Limb (tissue), 2 donors: Measurements from ENCODE around the gene HIVEP3.
A peak's percentile ranks its signal among the peaks of the same experiment; 100 is the strongest.

Experiments used
- DNase-seq, 2 donors: peaks; one replicate each; pipeline ENCODE4 v3.0.0-alpha.2; 2016; ENCODE audit errors: extremely low spot score in 2 of 2

Gene HIVEP3

GRCh38 chr1:41487126-41488039 lies 431.3 kb downstream of the HIVEP3 start:
- DNase-seq: peak in 1 of 2 donors; percentile 73

GRCh38 chr1:41486371-41487125 lies 432.2 kb downstream of the HIVEP3 start:
- peak in 1 of 2 donors; percentile 57 for DNase-seq

- DNase-seq: no peak
Measured at GRCh38 chr1:41486053-41486370, 432.7 kb downstream of the HIVEP3 start.

- no peak for DNase-seq
Measured at GRCh38 chr1:41485605-41486004, 433.1 kb downstream of the HIVEP3 start.

- DNase-seq: peak in 1 of 2 donors; percentile 59
Measured at GRCh38 chr1:41484402-41485241, 434.1 kb downstream of the HIVEP3 start, which contains the start of gene EDN2. EDN2 (minus strand) TSS chr1:41484683; CDS start chr1:41484601, 82 bp downstream.

- DNase-seq: no peak
Measured at GRCh38 chr1:41483960-41484401, 434.7 kb downstream of the HIVEP3 start.

GRCh38 chr1:41483001-41483850 lies 435.5 kb downstream of the HIVEP3 start:
- peak; percentile 30 to 63 for DNase-seq

GRCh38 chr1:41482001-41482765 lies 436.5 kb downstream of the HIVEP3 start:
- peak in 1 of 2 donors; percentile 62 for DNase-seq

GRCh38 chr1:41481109-41481775 lies 437.5 kb downstream of the HIVEP3 start:
- no peak for DNase-seq

GRCh38 chr1:41480204-41481108 lies 438.3 kb downstream of the HIVEP3 start:
- DNase-seq: no peak

- no peak for DNase-seq
Measured at GRCh38 chr1:41479808-41480160, 438.9 kb downstream of the HIVEP3 start.

GRCh38 chr1:41479000-41479807 lies 439.5 kb downstream of the HIVEP3 start:
- DNase-seq: no peak

GRCh38 chr1:41478118-41478748 lies 440.5 kb downstream of the HIVEP3 start:
- DNase-seq: no peak

GRCh38 chr1:41476807-41477361 lies 441.8 kb downstream of the HIVEP3 start:
- no peak for DNase-seq

- no peak for DNase-seq
Measured at GRCh38 chr1:41475859-41476567, 442.7 kb downstream of the HIVEP3 start.

GRCh38 chr1:41475346-41475745 lies 443.4 kb downstream of the HIVEP3 start:
- DNase-seq: no peak
